Vagina (tissue), 2 donors: ENCODE measurements around the gene TMA7. TPM values are rescaled to one million over a fixed set of nuclear protein-coding genes. Genes with fewer than 3 reads are reported as not detected.
A peak's percentile ranks its signal among the peaks of the same experiment; 100 is the strongest.
"Not testable (repeated sequence)": the region's sequence is repeated elsewhere in the genome, so short reads cannot be mapped to it uniquely, and the experiment has no call there.

ENCODE experiments used
- DNase-seq, 2 donors: peaks; one replicate each; pipeline ENCODE4 v3.0.0-alpha.2; 2017; ENCODE audit errors: extremely low spot score in 2 of 2
- H3K27ac ChIP-seq: fragments of 200-600 bp; sonication (generic); one replicate; pipeline ENCODE4 v1.5.1; 2019
- H3K27me3 ChIP-seq: fragments of 200-600 bp; sonication (generic); one replicate; pipeline ENCODE4 v1.5.1; 2019
- H3K36me3 ChIP-seq, 2 donors: fragments of 200-600 bp; sonication (generic); one replicate each; pipeline ENCODE4 v1.5.1; 2017 to 2019
- H3K4me1 ChIP-seq: fragments of 200-600 bp; sonication (generic); one replicate; pipeline ENCODE4 v1.5.1; 2019
- H3K4me3 ChIP-seq, 2 donors: fragments of 200-600 bp; sonication (generic); 1 replicate in 1 of 2; 2 replicates in 1 of 2; pipeline ENCODE4 v1.5.1; 2016 to 2019
- H3K9me3 ChIP-seq: fragments of 200-600 bp; sonication (generic); one replicate; pipeline ENCODE4 v1.5.1; 2019
- CTCF ChIP-seq, 3 experiments: fragments of 450-650 bp in 2 of 3; fragments of 200-600 bp in 1 of 3; sonication (generic) in 1 of 3; IDR thresholded peaks; one replicate each; pipeline ENCODE4 v1.5.1; 2017 to 2019; ENCODE audit warnings: antibody characterized with exemption in 3 of 3, mild to moderate bottlenecking in 2 of 3, moderate library complexity in 2 of 3
- POLR2A ChIP-seq, 2 donors: fragments of 450-650 bp; IDR thresholded peaks; one replicate each; pipeline ENCODE4 v1.6.1; 2017; ENCODE audit warnings: antibody characterized with exemption in 2 of 2, mild to moderate bottlenecking in 2 of 2, moderate library complexity in 2 of 2
- POLR2AphosphoS5 ChIP-seq, 2 donors: sonication (generic); formaldehyde crosslinking; IDR thresholded peaks; one replicate each; pipeline ENCODE4 v1.9.0; 2017; ENCODE audit warnings: antibody characterized with exemption in 2 of 2, mild to moderate bottlenecking in 2 of 2, low read depth in 1 of 2; ENCODE audit not compliant: insufficient read depth in 1 of 2
- intact Hi-C: fragments of 100-400 bp; cut with DNase I; formaldehyde crosslinking; loops from one replicate; pipeline ENCODE4 v1.15.1; 2023
- total RNA-seq: library from RNA; depleted of rRNA; stranded (reverse); fragments of >200 nt; gene quantifications from one replicate; pipeline ENCODE4 v1.2.3, GENCODE V29; 2016

Gene TMA7
- total RNA-seq, 1 donor from 2014 or later: 251 TPM

DNA sequence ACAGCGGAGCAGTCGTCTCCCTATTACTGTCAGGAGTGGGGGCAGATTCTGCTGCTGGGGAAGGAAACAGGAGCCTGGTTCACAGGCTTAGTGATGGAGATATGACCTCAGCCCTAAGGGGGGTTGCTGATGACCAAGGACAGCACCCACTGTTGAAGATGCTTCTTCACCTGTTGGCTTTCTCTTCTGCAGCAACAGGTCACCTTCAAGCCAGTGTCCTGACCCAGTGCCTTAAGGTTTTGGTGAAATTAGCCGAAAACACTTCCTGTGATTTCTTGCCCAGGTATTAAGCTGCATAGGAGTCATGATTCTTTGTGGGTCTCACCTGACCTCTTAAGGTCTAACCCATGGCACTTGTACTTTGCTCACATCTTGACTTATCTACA, 20.5 kb downstream of the TMA7 start:
- intact Hi-C loops: no loop called here
- Histone ChIP-seq H3K9me3 (no peaks in the 10 kb centered on the region), H3K36me3 (peaks cover 0 to 30% of the 10 kb centered on the region in 2 donors), H3K27ac (no peak overlapping the region), H3K27me3 (no peaks in the 10 kb centered on the region), H3K4me1 (peaks cover 9% of the 10 kb centered on the region), H3K4me3 (no peak overlapping the region)
- TF ChIP-seq CTCF (IDR thresholded peaks at IDR 0.05): no peak
- no peak for TF ChIP-seq POLR2AphosphoS5 (IDR thresholded peaks at IDR 0.05; ENCODE audit: insufficient read depth in 1 of 2, low read depth in 1 of 2)
- TF ChIP-seq POLR2A (IDR thresholded peaks at IDR 0.05): no peak
- DNase-seq: no peak

GRCh38 chr3:48461767-48462166, 21.7 kb downstream of the TMA7 start:
- Histone ChIP-seq H3K36me3 (peaks cover 0 to 30% of the 10 kb centered on the region in 2 donors), H3K4me1 (peaks cover 19% of the 10 kb centered on the region)
- H3K27me3 ChIP-seq, H3K27ac ChIP-seq, intact Hi-C loops, H3K9me3 ChIP-seq, H3K4me3 ChIP-seq, DNase-seq: not testable (repeated sequence)

DNA sequence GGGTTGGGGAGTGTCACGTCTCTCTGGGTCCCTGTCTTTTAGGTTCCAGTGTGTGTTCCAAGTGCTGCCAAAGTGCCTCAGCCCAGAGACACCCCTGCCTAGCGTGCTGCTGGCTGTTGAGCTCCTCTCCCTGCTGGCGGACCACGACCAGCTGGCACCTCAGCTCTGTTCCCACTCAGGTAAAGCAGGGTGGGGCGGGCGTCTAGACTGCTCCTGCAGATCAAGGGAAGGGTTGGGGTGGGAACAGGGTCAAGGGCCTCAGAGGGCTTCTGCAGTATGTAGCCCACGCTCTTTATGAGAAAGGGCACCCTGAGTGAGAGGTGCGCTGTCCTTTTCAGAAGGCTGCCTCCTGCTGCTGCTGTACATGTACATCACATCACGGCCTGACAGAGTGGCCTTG, 23.6 kb downstream of the TMA7 start:
- no peak overlapping the region for H3K4me3 ChIP-seq
- no peaks in the 10 kb centered on the region for H3K9me3 ChIP-seq
- H3K4me1 ChIP-seq: peaks cover 39% of the 10 kb centered on the region
- H3K27ac ChIP-seq: no peak overlapping the region
- H3K27me3 ChIP-seq: no peaks in the 10 kb centered on the region
- H3K36me3 ChIP-seq: peaks cover 0 to 40% of the 10 kb centered on the region in 2 donors
- no peak for TF ChIP-seq POLR2A (IDR thresholded peaks at IDR 0.05)
- TF ChIP-seq CTCF (IDR thresholded peaks at IDR 0.05): no peak
- TF ChIP-seq POLR2AphosphoS5 (IDR thresholded peaks at IDR 0.05; ENCODE audit: insufficient read depth in 1 of 2, low read depth in 1 of 2): no peak
- intact Hi-C loops: loop anchor here (2.0 kb wide), 2 partner anchors 41 to 85 kb away; partner anchors contain the start of gene SHISA5
- no peak for DNase-seq

DNA sequence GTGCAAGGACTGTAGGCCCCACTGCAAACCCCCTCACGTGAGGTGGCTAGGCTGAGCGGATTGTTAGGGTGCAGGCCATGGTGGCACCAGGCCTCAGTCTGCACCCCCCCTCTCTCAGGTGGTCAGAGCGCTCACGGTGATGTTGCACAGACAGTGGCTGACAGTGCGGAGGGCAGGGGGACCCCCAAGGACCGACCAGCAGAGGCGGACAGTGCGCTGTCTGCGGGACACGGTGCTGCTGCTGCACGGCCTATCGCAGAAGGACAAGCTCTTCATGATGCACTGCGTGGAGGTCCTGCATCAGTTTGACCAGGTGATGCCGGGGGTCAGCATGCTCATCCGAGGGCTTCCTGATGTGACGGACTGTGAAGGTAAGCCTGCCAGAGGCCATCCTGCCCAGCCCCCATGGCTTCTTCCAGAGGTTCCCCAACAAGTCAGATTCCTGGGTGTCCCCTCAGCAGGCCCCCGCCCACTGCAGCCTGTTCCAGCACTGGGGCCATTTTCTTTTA, 24.7 kb downstream of the TMA7 start:
- DNase-seq: no peak
- intact Hi-C loops: loop anchor here (2.0 kb wide), 2 partner anchors 40 to 84 kb away; partner anchors contain the start of gene SHISA5
- no peak for TF ChIP-seq POLR2AphosphoS5 (IDR thresholded peaks at IDR 0.05; ENCODE audit: insufficient read depth in 1 of 2, low read depth in 1 of 2)
- no peak for TF ChIP-seq POLR2A (IDR thresholded peaks at IDR 0.05)
- TF ChIP-seq CTCF (IDR thresholded peaks at IDR 0.05): no peak
- no peaks in the 10 kb centered on the region for H3K9me3 ChIP-seq
- peaks cover 49% of the 10 kb centered on the region for H3K4me1 ChIP-seq
- H3K4me3 ChIP-seq: no peak overlapping the region
- H3K27ac ChIP-seq: peak overlapping the region; percentile 100
- no peaks in the 10 kb centered on the region for H3K27me3 ChIP-seq
- peaks cover 0 to 41% of the 10 kb centered on the region in 2 donors for H3K36me3 ChIP-seq

DNA sequence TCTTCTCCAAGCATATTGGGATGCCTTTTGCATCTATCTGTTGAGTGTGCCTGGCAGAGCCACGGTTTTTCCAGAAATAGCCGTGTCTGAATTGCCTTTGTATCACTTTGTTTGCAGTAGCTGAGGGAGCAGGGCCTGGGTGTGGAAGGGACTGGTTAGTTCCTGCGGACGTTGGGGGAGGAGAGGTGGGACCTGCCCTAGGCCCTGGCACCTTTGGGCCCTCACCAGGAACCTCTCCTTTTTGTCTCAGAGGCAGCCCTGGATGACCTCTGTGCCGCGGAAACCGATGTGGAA, 25.1 kb downstream of the TMA7 start:
- H3K27me3 ChIP-seq: no peaks in the 10 kb centered on the region
- H3K4me1 ChIP-seq: peaks cover 54% of the 10 kb centered on the region
- intact Hi-C loops: loop anchor here (2.0 kb wide), 2 partner anchors 40 to 84 kb away; partner anchors contain the start of gene SHISA5
- DNase-seq: no peak
- peak overlapping the region; percentile 100 for H3K27ac ChIP-seq
- H3K4me3 ChIP-seq: peak overlapping the region in 1 of 2 donors; percentile 60
- TF ChIP-seq POLR2A (IDR thresholded peaks at IDR 0.05): no peak
- TF ChIP-seq CTCF (IDR thresholded peaks at IDR 0.05): no peak
- TF ChIP-seq POLR2AphosphoS5 (IDR thresholded peaks at IDR 0.05; ENCODE audit: insufficient read depth in 1 of 2, low read depth in 1 of 2): no peak
- peaks cover 0 to 37% of the 10 kb centered on the region in 2 donors for H3K36me3 ChIP-seq
- H3K9me3 ChIP-seq: no peaks in the 10 kb centered on the region
